Kidney (tissue), 14 donors: ENCODE data around the gene OSGEPL1. TPM values are rescaled to one million over a fixed set of nuclear protein-coding genes. Genes with fewer than 3 reads are reported as not detected.

Experiments used
- DNase-seq, 5 donors: peaks; one replicate each; pipeline ENCODE4 v3.0.0-alpha.2; 2013 to 2020
- FAIRE-seq: peaks from 2 replicates; lab custom pipeline; 2012; peaks lifted over from hg19 to GRCh38; lab: Jason Lieb, UNC
- H3K27ac ChIP-seq, 2 donors: one replicate each; pipeline ENCODE4 v1.7.0; 2013; ENCODE audit warnings: low read depth in 2 of 2, low read length in 2 of 2, inconsistent platforms in 1 of 2
- H3K27me3 ChIP-seq: one replicate; pipeline ENCODE4 v1.7.1; 2013; ENCODE audit warnings: low read length, inconsistent platforms; ENCODE audit not compliant: control insufficient read depth, insufficient read depth
- H3K36me3 ChIP-seq, 3 donors: one replicate each; pipeline versions ENCODE4 v1.7.0 to v1.7.1; 2013; ENCODE audit warnings: low read length in 3 of 3, control low read depth in 1 of 3, inconsistent platforms in 1 of 3; ENCODE audit not compliant: insufficient read depth in 3 of 3, control insufficient read depth in 2 of 3
- H3K4me1 ChIP-seq, 3 donors: one replicate each; pipeline versions ENCODE4 v1.7.0 to v1.7.1; 2013; ENCODE audit warnings: low read length in 3 of 3, inconsistent platforms in 1 of 3, low read depth in 1 of 3; ENCODE audit not compliant: control insufficient read depth in 2 of 3, insufficient read depth in 2 of 3
- H3K4me3 ChIP-seq, 3 donors: one replicate each; pipeline versions ENCODE4 v1.7.0 to v1.8.1; 2013; ENCODE audit warnings: low read length in 3 of 3, control low read depth in 1 of 3, inconsistent platforms in 1 of 3
- H3K9ac ChIP-seq, 3 donors: one replicate each; pipeline versions ENCODE4 v1.7.0 to v1.7.1; 2013; ENCODE audit warnings: low read length in 3 of 3, control low read depth in 1 of 3, inconsistent platforms in 1 of 3
- H3K9me3 ChIP-seq, 3 donors: one replicate each; pipeline versions ENCODE4 v1.7.0 to v1.7.1; 2013; ENCODE audit warnings: low read length in 3 of 3, control low read depth in 1 of 3, inconsistent platforms in 1 of 3; ENCODE audit not compliant: control insufficient read depth in 2 of 3, insufficient read depth in 1 of 3
- CTCF ChIP-seq: IDR thresholded peaks from 3 replicates; pipeline ENCODE4 v1.5.1; 2012; ENCODE audit warnings: mild to moderate bottlenecking, moderate library complexity, borderline replicate concordance; ENCODE audit not compliant: insufficient read depth; ENCODE audit errors: extremely low read depth
- intact Hi-C: fragments of 100-400 bp; cut with DNase I; formaldehyde crosslinking; loops from one replicate; pipeline ENCODE4 v1.11.1; 2022
- polyA plus RNA-seq: library from polyadenylated mRNA; stranded (reverse); fragments of 350-450 nt; fragmentation: Illumina TruSeq; extraction: RNeasy Lipid Tissue Mini Kit (QIAGEN cat#74804); gene quantifications from one replicate; pipeline ENCODE4 v1.2.3, GENCODE V29; 2014; ENCODE audit warnings: low read depth, low replicate concordance; ENCODE audit not compliant: insufficient read depth
- total RNA-seq: library from RNA; stranded (reverse); fragmentation: NEBNext Ultra II Directional; extraction: Animal tissue kit (Norgen Biotek cat#: 25700); gene quantifications from one replicate; pipeline ENCODE4 v1.2.1, GENCODE V29; 2021
- donor health status: control.
- donor health status: control.
- donor health status: control.
- donor health status: control.
- donor health status: control.
- donor health status: DM: yes; HTN: yes; CAD: no.
- donor health status: Normal renal cell carcinoma (clear cell type).

The OSGEPL1 gene
- total and polyA plus RNA-seq, 2 donors from 2014 or later: 6.7 to 8.0 TPM

- Histone ChIP-seq H3K36me3 (peaks cover 6 to 32% (median 22%) of the 10 kb centered on the region in 3 donors), H3K4me1 (no peaks in the 10 kb centered on the region)
These were observed 9.6 kb upstream of the OSGEPL1 start for GRCh38 chr2:189772212-189772611.

GRCh38 chr2:189770590-189771322, 8.2 kb upstream of the OSGEPL1 start:
- Histone ChIP-seq H3K4me1 (no peaks in the 10 kb centered on the region), H3K27me3 (no peaks in the 10 kb centered on the region), H3K9me3 (no peaks in the 10 kb centered on the region), H3K27ac (no peak overlapping the region), H3K9ac (no peak overlapping the region), H3K36me3 (peaks cover 5 to 38% (median 22%) of the 10 kb centered on the region in 3 donors), H3K4me3 (no peak overlapping the region)
- FAIRE-seq: no peak
- no peak for DNase-seq
- no peak for TF ChIP-seq CTCF
- intact Hi-C loops: no loop called here

More at GRCh38 chr2:189772212-189772611, 9.6 kb upstream of the OSGEPL1 start:
- no peak for DNase-seq
- H3K9ac ChIP-seq: no peak overlapping the region
- no peak for TF ChIP-seq CTCF
- FAIRE-seq: no peak
- no peak overlapping the region for H3K4me3 ChIP-seq
- no peak overlapping the region for H3K27ac ChIP-seq
- H3K9me3 ChIP-seq: no peaks in the 10 kb centered on the region
- no peaks in the 10 kb centered on the region for H3K27me3 ChIP-seq
- intact Hi-C loops: no loop called here

DNA sequence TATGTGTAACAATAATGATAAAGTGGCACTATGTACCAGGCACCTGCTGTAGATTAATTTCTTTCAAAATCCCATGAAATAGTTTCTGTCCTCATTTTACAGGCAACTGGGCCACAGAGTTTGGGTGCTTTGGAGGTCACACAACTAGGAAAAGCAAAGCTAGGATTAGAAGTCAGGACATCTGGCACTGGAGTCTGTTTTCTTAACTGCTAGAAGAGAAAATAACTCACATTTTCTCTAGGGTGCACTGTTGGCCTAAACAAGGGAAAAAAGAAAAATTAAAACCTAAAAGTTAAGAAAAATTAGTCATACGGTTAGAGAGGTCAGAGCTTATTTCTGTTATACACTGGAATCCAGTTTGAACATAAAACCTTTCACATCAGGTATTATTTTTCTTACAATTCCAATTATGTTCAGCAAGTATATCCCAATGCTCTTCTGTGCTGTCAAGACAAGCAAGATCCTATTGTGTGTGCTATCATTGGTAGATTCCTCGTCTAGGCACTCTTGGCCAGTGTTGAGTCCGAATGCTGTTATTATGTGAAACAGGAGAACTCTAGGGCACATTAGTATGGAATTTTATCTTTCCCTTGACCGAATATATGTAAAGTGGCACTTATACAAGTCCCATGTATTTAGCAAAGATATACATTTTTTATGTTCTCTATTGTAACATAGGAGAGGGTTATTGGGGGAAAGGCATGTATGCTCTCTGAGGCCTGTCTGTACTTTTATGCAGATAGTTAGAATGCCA, 1.5 kb upstream of the OSGEPL1 start:
- Histone ChIP-seq H3K36me3 (peaks cover 2 to 9% (median 6%) of the 10 kb centered on the region in 3 donors), H3K27me3 (no peaks in the 10 kb centered on the region), H3K4me1 (peaks cover 0 to 5% (median 3%) of the 10 kb centered on the region in 3 donors), H3K9me3 (no peaks in the 10 kb centered on the region), H3K27ac (no peak overlapping the region), H3K9ac (no peak overlapping the region), H3K4me3 (peak overlapping the region in 1 of 3 donors; percentile 99)
- DNase-seq (peak in 1 of 5 donors; percentile 38), FAIRE-seq (no peak)
- intact Hi-C loops: no loop called here
- TF ChIP-seq CTCF: no peak
